ENCODE measurements around the gene TMEM87A.

DNA sequence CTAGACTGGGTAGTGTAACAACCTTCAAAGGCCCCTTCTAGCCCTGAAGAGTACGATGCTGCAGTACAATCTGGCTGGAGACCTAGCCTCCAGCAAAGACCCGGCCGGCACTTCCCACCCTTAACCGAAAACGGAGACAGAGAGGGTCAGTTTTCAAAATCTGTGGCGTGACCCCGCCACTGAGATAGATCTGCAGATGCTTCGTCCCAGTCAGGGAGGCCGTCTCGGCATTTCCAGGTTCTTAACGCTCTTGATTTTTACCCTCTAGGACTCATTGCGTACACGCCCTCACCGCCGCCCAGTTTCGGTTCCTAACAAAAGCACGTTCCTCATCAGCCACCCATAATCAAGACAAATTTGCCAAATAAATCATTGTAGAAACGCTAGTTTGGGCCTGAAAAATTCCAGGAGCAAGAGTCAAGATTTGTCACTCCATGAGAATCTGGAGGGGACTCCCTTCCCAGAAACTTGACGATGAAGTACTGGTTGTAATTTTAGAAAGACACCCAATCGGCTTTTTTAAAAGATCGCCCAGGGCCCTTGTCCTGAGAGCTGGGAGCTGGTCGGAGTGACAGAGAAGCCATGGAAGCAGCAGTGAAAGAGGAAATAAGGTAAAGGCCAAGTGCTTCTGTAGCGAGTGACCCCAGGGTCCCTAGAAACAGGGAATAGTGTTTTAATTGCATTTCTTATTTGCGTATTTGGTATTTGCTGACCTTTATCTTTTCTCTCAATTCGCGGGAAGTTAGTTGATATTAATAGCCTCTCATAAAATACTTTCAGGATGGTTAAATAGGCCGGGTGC is 868 bp upstream of the TMEM87A start:
- TF ChIP-seq, protein P1, sequence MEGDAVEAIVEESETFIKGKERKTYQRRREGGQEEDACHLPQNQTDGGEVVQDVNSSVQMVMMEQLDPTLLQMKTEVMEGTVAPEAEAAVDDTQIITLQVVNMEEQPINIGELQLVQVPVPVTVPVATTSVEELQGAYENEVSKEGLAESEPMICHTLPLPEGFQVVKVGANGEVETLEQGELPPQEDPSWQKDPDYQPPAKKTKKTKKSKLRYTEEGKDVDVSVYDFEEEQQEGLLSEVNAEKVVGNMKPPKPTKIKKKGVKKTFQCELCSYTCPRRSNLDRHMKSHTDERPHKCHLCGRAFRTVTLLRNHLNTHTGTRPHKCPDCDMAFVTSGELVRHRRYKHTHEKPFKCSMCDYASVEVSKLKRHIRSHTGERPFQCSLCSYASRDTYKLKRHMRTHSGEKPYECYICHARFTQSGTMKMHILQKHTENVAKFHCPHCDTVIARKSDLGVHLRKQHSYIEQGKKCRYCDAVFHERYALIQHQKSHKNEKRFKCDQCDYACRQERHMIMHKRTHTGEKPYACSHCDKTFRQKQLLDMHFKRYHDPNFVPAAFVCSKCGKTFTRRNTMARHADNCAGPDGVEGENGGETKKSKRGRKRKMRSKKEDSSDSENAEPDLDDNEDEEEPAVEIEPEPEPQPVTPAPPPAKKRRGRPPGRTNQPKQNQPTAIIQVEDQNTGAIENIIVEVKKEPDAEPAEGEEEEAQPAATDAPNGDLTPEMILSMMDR (IDR thresholded peaks at IDR 0.05) = no peak
- no peak for TF ChIP-seq POLR2AphosphoS5 (IDR thresholded peaks at IDR 0.05)
- peak in 1 of 2 donors; percentile 6 for TF ChIP-seq POLR2A (IDR thresholded peaks at IDR 0.05)
- no peak for TF ChIP-seq EP300 (IDR thresholded peaks at IDR 0.05)

Measured in suprapubic skin (tissue), 4 donors.